ENCODE results near the gene SLC7A6OS. TPM values are rescaled to one million over a fixed set of nuclear protein-coding genes. Genes with fewer than 3 reads are reported as not detected.

SLC7A6OS gene
- total RNA-seq, 4 donors from 2014 or later, result 8.7 to 15.7 (median 11.5) TPM

DNA sequence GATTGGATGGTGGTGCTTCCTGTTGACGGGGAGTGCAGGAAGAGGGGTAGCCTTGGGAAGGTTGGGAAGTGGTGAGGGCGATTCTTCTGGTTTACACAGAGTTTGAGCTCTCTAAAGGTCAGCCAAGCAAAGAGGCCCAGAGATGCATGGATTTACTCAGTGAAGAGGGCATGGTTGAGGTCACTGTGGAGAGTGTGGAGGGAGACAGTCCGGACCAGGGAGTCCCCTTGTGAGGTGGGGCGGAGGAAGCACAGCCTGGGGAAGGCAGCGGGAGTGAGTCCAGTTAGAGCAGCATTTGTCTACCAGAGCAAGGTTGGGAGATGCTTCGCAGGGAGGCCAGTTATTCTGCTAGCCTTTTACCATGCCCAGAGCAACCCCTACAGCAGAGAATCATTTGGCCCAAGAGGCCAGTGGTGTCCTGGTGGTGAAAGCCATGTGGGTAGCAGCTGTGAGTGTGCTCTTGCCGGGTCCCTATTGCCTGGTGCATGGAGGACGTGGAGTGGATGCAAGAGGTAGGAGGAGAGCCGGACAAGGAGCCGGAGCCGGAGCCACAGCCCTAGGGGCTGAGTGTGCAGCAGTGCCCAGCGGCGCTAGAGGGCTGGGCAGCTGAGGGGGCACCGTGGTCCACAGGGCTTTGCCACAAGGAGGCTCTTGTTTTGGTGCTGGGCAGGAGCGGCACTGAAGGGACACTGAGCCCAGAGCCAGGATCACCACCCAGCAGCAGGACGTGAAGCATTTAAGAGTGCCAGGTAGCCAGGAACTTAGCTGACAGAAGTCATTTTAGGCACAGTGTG, 27.8 kb upstream of the SLC7A6OS start:
- no peak for DNase-seq (ENCODE audit: extremely low spot score)
- 94% methylated on average over 16 of the region's 16 CpGs for WGBS
- Histone ChIP-seq H3K36me3 (peaks cover 44 to 90% (median 76%) of the 10 kb centered on the region in 4 donors), H3K4me3 (no peak overlapping the region), H3K4me1 (peaks cover 0 to 2% (median 0%) of the 10 kb centered on the region in 4 donors), H3K9me3 (no peaks in the 10 kb centered on the region), H3K27me3 (no peaks in the 10 kb centered on the region), H3K27ac (replicated peaks in 1 of 4) (no peak overlapping the region)
- intact Hi-C loops (cut with DNase I), result no loop called here
- TF ChIP-seq EP300 (IDR thresholded peaks at IDR 0.05) (no peak), POLR2A (IDR thresholded peaks at IDR 0.05; ENCODE audit: low read depth) (no peak), POLR2AphosphoS5 (IDR thresholded peaks at IDR 0.05) (no peak)
- TF ChIP-seq, protein P1, sequence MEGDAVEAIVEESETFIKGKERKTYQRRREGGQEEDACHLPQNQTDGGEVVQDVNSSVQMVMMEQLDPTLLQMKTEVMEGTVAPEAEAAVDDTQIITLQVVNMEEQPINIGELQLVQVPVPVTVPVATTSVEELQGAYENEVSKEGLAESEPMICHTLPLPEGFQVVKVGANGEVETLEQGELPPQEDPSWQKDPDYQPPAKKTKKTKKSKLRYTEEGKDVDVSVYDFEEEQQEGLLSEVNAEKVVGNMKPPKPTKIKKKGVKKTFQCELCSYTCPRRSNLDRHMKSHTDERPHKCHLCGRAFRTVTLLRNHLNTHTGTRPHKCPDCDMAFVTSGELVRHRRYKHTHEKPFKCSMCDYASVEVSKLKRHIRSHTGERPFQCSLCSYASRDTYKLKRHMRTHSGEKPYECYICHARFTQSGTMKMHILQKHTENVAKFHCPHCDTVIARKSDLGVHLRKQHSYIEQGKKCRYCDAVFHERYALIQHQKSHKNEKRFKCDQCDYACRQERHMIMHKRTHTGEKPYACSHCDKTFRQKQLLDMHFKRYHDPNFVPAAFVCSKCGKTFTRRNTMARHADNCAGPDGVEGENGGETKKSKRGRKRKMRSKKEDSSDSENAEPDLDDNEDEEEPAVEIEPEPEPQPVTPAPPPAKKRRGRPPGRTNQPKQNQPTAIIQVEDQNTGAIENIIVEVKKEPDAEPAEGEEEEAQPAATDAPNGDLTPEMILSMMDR (IDR thresholded peaks at IDR 0.05), result no peak

- H3K27me3 ChIP-seq, result no peaks in the 10 kb centered on the region
- H3K36me3 ChIP-seq, result peaks cover 25 to 70% (median 54%) of the 10 kb centered on the region in 4 donors
- no peak for DNase-seq (ENCODE audit: extremely low spot score)
- H3K4me3 ChIP-seq, result no peak overlapping the region
- TF ChIP-seq, protein P1 (IDR thresholded peaks at IDR 0.05), result no peak
- TF ChIP-seq POLR2A (IDR thresholded peaks at IDR 0.05; ENCODE audit: low read depth) (no peak), EP300 (IDR thresholded peaks at IDR 0.05) (no peak), POLR2AphosphoS5 (IDR thresholded peaks at IDR 0.05) (no peak)
- H3K27ac ChIP-seq (replicated peaks in 1 of 4), result peak overlapping the region in 1 of 4 donors; percentile 5
- no peaks in the 10 kb centered on the region for H3K9me3 ChIP-seq
- intact Hi-C loops (cut with DNase I), result no loop called here
- 83% methylated on average over 5 of the region's 5 CpGs for WGBS
- H3K4me1 ChIP-seq, result peaks cover 6 to 20% (median 14%) of the 10 kb centered on the region in 4 donors
These were observed 24.4 kb upstream of the SLC7A6OS start for GRCh38 chr16:68335175-68335574.

DNA sequence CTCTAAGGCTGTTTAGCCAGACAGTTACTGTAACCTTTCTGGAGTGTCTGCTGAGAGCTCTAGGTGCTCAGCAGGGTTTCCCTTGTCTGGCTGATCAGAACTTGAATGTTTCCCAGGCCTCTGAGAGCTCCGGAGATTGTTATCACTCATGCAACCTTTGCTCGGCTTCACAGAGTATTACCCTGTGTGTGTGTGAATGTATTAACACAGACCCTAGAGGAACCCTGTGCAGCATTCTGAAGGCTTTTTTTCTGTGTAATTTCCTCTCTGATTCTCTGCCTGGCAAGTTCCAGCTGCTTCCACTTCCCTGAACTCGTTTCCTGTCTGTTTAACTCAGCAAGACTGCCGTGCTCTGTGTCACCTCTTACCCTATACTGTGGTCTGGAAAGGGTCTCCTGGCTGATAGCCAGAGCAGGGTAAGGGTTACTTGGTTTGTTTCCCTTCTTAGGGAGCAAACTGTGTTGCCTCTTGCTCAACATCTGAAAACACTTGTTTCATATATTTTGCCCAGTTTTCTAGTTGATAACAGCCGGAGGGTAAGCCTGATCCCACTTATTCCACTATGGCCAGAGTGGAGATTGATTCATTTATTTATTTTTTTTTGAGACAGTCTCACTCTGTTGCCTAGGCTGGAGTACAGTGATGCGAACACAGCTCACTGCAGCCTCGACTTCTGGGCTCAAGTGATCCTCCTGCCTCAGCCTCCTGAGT, 21.8 kb upstream of the SLC7A6OS start:
- TF ChIP-seq POLR2A (IDR thresholded peaks at IDR 0.05; ENCODE audit: low read depth) (no peak), EP300 (IDR thresholded peaks at IDR 0.05) (no peak), POLR2AphosphoS5 (IDR thresholded peaks at IDR 0.05) (no peak)
- TF ChIP-seq, protein P1 (IDR thresholded peaks at IDR 0.05), result no peak
- intact Hi-C loops (cut with DNase I), result no loop called here
- 52% methylated on average over 7 of the region's 7 CpGs for WGBS
- Histone ChIP-seq H3K27ac (replicated peaks in 1 of 4) (peak overlapping the region; percentile 13 to 52 (median 27)), H3K4me1 (peaks cover 10 to 20% (median 16%) of the 10 kb centered on the region in 4 donors), H3K9me3 (no peaks in the 10 kb centered on the region), H3K4me3 (no peak overlapping the region), H3K27me3 (no peaks in the 10 kb centered on the region), H3K36me3 (peaks cover 4 to 56% (median 31%) of the 10 kb centered on the region in 4 donors)
- DNase-seq (ENCODE audit: extremely low spot score), result no peak

DNA sequence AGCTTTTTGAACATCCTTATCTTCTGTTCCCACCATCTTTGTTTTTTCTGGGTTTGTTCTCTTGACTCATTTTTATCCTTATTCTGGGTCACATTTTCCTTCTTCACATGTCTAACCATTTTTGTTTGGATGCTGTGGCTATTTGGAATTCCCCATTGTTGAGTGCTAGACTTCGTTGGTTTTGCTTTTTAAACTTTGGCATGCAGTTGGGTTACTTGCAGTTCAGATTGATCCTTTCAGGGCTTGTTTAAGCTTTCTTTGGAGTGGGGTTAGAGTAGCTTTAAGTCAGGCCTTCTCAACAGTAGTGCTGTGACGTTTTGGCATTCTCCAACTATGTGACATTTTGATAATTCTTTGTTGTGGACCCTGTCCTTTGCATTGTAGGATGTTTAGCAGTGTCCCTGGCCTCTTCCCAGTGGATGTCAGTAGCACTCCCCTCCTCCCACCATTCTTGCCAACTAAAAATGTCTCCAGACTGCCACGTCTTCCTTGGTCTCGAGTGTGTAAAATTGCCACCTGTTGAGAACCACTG, 21.2 kb upstream of the SLC7A6OS start:
- no peak for TF ChIP-seq POLR2A (IDR thresholded peaks at IDR 0.05; ENCODE audit: low read depth)
- TF ChIP-seq, protein P1 (IDR thresholded peaks at IDR 0.05), result no peak
- TF ChIP-seq EP300 (IDR thresholded peaks at IDR 0.05), result no peak
- TF ChIP-seq POLR2AphosphoS5 (IDR thresholded peaks at IDR 0.05), result no peak
- Histone ChIP-seq H3K9me3 (no peaks in the 10 kb centered on the region), H3K4me3 (no peak overlapping the region), H3K27ac (replicated peaks in 1 of 4) (peak overlapping the region; percentile 13 to 52 (median 28)), H3K4me1 (peaks cover 10 to 20% (median 16%) of the 10 kb centered on the region in 4 donors), H3K27me3 (no peaks in the 10 kb centered on the region), H3K36me3 (peaks cover 0 to 51% (median 28%) of the 10 kb centered on the region in 4 donors)
- 27% methylated on average over 4 of the region's 4 CpGs for WGBS
- DNase-seq (ENCODE audit: extremely low spot score), result no peak
- intact Hi-C loops (cut with DNase I), result no loop called here
